Gastroesophageal sphincter (tissue), 4 donors: ENCODE measurements around the gene RAP1GAP2. TPM values are rescaled to one million over a fixed set of nuclear protein-coding genes. Genes with fewer than 3 reads are reported as not detected.

Experiments used
- ATAC-seq: fragments of 150-250 bp; one replicate; pipeline ENCODE4 v1.9.1; 2016; ENCODE audit warnings: mild to moderate bottlenecking, moderate library complexity
- H3K27ac ChIP-seq, 4 donors: fragments of 200-600 bp; sonication (generic) in 3 of 4; 1 replicate in 3 of 4; 2 replicates in 1 of 4; pipeline ENCODE4 v1.5.1; 2016 to 2019
- H3K27me3 ChIP-seq: fragments of 200-600 bp; sonication (generic); one replicate; pipeline ENCODE4 v1.5.1; 2019
- H3K36me3 ChIP-seq, 2 donors: fragments of 200-600 bp; sonication (generic); one replicate each; pipeline ENCODE4 v1.5.1; 2019; ENCODE audit warnings: control low read depth in 1 of 2
- H3K4me1 ChIP-seq, 3 donors: fragments of 200-600 bp; sonication (generic); 1 replicate in 2 of 3; 2 replicates in 1 of 3; pipeline ENCODE4 v1.5.1; 2016 to 2019; ENCODE audit warnings: control low read depth in 2 of 3
- H3K4me3 ChIP-seq, 2 donors: fragments of 200-600 bp; sonication (generic); one replicate each; pipeline ENCODE4 v1.5.1; 2019; ENCODE audit warnings: mild to moderate bottlenecking in 1 of 2, moderate library complexity in 1 of 2
- H3K9me3 ChIP-seq, 3 donors: fragments of 200-600 bp; sonication (generic); one replicate each; pipeline ENCODE4 v1.5.1; 2017 to 2019; ENCODE audit warnings: control low read depth in 2 of 3
- EP300 ChIP-seq: sonication (generic); formaldehyde crosslinking; IDR thresholded peaks from one replicate; pipeline ENCODE4 v1.6.1; 2017; ENCODE audit warnings: antibody characterized with exemption, mild to moderate bottlenecking
- POLR2A ChIP-seq, 2 donors: fragments of 450-650 bp; IDR thresholded peaks; one replicate each; pipeline ENCODE4 v1.6.1; 2017; ENCODE audit warnings: antibody characterized with exemption in 2 of 2, mild to moderate bottlenecking in 2 of 2, moderate library complexity in 1 of 2
- POLR2AphosphoS5 ChIP-seq: sonication (generic); formaldehyde crosslinking; IDR thresholded peaks from one replicate; pipeline ENCODE4 v1.6.1; 2017; ENCODE audit warnings: antibody characterized with exemption
- WGBS, 2 donors: methylation state at CpG; one replicate each; pipeline ENCODE4 v1.1.5; 2018; ENCODE audit warnings: low coverage in 1 of 2; 5-methylcytosine and 5-hydroxymethylcytosine counted together
- total RNA-seq, 4 donors: library from RNA; depleted of rRNA; stranded (reverse); fragments of >200 nt; gene quantifications; one replicate each; pipeline ENCODE4 v1.1.0, GENCODE V29; 2016
- TF ChIP-seq, protein P1 (sequence below), 4 experiments: fragments of 200-600 bp in 2 of 4; fragments of 450-650 bp in 2 of 4; sonication (generic) in 1 of 4; IDR thresholded peaks; one replicate each; pipeline ENCODE4 v1.5.1; 2017 to 2019; ENCODE audit warnings: antibody characterized with exemption in 4 of 4, mild to moderate bottlenecking in 2 of 4, moderate library complexity in 2 of 4

The RAP1GAP2 gene
- total RNA-seq, 4 donors from 2014 or later, result 8.8 to 19.5 (median 11.3) TPM

DNA sequence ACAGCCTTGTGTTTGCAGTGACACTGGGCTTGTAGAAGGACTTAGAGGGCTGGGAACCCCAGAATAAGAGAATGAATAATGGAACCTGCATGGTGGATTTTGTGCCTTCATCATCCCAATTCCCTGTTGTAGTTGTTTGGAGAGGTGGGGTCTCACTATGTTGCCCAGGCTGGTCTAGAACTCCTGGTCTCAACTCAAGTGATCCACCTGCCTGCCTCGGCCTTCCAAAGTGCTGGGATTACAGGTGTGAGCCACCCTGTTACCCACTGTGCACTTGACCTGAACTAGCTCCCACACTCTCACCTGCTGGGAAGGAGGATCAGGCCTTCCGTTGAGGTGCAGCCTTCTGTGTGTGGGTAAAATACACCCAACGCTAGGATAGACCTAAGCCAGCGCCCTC is 55.4 kb downstream of the RAP1GAP2 start:
- no peak for ATAC-seq
- H3K4me3 ChIP-seq, result no peak overlapping the region
- H3K36me3 ChIP-seq, result no peaks in the 10 kb centered on the region
- peaks cover 0 to 53% (median 12%) of the 10 kb centered on the region in 3 donors for H3K4me1 ChIP-seq
- H3K27me3 ChIP-seq, result peaks cover 20% of the 10 kb centered on the region
- peak overlapping the region in 1 of 4 donors; percentile 87 for H3K27ac ChIP-seq
- no peaks in the 10 kb centered on the region for H3K9me3 ChIP-seq
- WGBS, 2 donors, result 81 to 94% methylated on average over 2 to 3 of the region's 4 CpGs
- TF ChIP-seq, protein P1, sequence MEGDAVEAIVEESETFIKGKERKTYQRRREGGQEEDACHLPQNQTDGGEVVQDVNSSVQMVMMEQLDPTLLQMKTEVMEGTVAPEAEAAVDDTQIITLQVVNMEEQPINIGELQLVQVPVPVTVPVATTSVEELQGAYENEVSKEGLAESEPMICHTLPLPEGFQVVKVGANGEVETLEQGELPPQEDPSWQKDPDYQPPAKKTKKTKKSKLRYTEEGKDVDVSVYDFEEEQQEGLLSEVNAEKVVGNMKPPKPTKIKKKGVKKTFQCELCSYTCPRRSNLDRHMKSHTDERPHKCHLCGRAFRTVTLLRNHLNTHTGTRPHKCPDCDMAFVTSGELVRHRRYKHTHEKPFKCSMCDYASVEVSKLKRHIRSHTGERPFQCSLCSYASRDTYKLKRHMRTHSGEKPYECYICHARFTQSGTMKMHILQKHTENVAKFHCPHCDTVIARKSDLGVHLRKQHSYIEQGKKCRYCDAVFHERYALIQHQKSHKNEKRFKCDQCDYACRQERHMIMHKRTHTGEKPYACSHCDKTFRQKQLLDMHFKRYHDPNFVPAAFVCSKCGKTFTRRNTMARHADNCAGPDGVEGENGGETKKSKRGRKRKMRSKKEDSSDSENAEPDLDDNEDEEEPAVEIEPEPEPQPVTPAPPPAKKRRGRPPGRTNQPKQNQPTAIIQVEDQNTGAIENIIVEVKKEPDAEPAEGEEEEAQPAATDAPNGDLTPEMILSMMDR (IDR thresholded peaks at IDR 0.05), result no peak
- no peak for TF ChIP-seq EP300
- no peak for TF ChIP-seq POLR2A (IDR thresholded peaks at IDR 0.05)
- TF ChIP-seq POLR2AphosphoS5, result no peak

DNA sequence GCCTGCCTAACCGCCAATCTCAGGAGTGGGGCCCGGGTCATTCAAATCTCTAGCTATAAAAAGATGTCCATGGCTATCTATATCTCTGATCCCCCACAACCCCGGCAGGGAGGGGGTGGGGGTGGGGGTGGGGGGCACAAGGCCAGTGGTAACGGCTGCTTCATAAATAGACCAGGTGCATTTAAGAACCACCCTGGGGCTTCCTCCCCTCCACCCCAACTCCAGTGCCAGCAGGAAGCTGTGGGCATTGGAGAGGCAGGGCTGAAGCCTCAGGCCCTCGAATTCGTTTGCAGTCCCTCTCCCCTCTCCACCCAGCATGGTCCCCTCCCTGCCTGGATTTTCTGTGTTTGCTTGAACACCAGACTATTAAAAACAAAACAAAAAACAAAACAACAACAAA is 56.0 kb downstream of the RAP1GAP2 start:
- WGBS, 2 donors, result 43 to 100% methylated on average over 1 to 5 of the region's 6 CpGs
- H3K9me3 ChIP-seq, result no peaks in the 10 kb centered on the region
- TF ChIP-seq EP300 (no peak), POLR2A (IDR thresholded peaks at IDR 0.05) (no peak), POLR2AphosphoS5 (no peak)
- TF ChIP-seq, protein P1 (IDR thresholded peaks at IDR 0.05), result no peak
- H3K27ac ChIP-seq, result peak overlapping the region in 3 of 4 donors; percentile 85 to 89 (median 87)
- H3K4me3 ChIP-seq, result no peak overlapping the region
- H3K4me1 ChIP-seq, result peaks cover 0 to 50% (median 12%) of the 10 kb centered on the region in 3 donors
- no peak for ATAC-seq
- peaks cover 25% of the 10 kb centered on the region for H3K27me3 ChIP-seq
- no peaks in the 10 kb centered on the region for H3K36me3 ChIP-seq

DNA sequence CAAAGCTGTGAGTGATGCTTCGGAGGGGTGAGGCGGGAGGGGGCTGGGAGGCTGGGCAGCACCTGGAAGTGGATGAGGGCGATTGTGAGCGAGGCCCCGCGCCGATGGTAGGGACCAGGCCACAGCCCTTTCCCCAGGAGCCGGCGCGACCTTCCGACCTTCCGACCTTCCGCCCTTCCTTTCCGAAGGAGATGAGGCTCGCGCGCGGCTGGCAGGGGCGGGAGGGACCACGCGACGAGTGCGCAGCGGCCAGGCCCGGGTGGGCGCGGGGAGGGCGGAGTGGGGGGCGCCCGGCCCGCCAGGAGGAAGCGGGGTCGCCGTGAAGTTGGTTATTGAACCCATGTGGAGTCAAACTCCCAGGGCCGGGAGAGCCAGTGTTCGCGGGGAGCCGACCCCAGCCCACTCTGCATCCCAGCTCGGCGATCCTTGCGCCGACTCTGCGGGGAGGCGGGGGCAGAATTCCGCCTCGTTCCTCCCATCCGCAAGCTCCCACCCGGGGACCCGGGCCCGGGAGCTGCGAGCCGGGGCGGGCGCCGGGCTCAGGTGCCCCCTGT is 56.6 kb downstream of the RAP1GAP2 start:
- H3K27me3 ChIP-seq, result peaks cover 29% of the 10 kb centered on the region
- no CpG with 5 or more reads among the region's 55 CpGs for WGBS, 2 donors
- ATAC-seq, result peak; percentile 2
- peak overlapping the region; percentile 42 to 70 for H3K4me3 ChIP-seq
- H3K36me3 ChIP-seq, result no peaks in the 10 kb centered on the region
- peaks cover 0 to 44% (median 12%) of the 10 kb centered on the region in 3 donors for H3K4me1 ChIP-seq
- H3K27ac ChIP-seq, result peak overlapping the region; percentile 8 to 89 (median 86)
- H3K9me3 ChIP-seq, result no peaks in the 10 kb centered on the region
- TF ChIP-seq, protein P1 (IDR thresholded peaks at IDR 0.05), result peak in 1 of 4 experiments; percentile 6
- no peak for TF ChIP-seq POLR2AphosphoS5

DNA sequence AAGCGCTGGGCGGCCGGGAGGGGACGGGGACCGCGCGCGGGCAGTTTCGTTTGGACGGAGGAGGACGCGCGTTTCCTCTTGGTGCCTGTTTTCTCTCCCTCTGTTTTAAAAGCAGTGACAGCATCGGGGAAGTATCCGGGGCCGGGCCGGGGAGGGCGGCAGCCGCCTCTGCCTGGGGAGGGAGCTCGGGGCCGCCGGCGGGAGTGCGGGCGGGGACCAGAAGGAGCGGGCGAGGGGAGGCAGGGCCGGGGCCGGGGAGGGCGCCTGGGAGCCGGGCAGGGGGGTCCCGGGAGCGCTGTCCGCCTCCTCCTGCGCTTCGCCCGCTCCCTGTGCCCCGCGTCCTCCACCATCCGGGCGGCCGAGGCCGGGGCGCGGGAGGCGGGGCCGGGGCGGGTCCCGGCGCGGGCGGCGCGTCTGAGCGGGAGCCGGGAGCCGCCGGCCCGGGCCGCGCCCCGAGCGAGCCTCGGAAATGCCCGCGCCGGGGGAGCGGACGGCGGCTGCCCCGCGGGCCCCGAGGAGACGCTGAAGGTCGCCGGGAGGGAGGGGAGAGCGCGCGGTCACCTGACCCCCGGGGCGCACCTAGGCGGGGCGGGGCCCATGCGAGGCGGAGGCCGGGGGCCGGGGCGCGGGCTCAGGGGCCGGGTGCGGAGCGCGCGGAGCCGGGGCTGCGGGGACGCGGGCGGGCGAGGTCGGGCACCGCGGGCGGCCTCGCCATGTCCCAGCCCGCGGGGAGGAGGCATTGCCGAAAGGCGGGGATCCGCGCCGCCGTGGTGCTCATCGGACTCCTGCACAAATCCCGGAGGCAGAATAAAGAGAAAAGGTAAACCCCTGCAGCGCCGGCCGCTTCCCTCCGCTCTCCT is 57.3 kb downstream of the RAP1GAP2 start:
- H3K9me3 ChIP-seq, result no peaks in the 10 kb centered on the region
- no peaks in the 10 kb centered on the region for H3K36me3 ChIP-seq
- H3K4me3 ChIP-seq, result peak overlapping the region; percentile 42 to 70
- H3K27ac ChIP-seq, result peak overlapping the region; percentile 8 to 89 (median 86)
- peaks cover 29% of the 10 kb centered on the region for H3K27me3 ChIP-seq
- WGBS, 2 donors, result 0% methylated on average over 3 of the region's 119 CpGs; no CpG with 5 or more reads in 1 of the 2 donors
- H3K4me1 ChIP-seq, result peaks cover 0 to 37% (median 12%) of the 10 kb centered on the region in 3 donors
- ATAC-seq, result peak; percentile 74
- TF ChIP-seq, protein P1 (IDR thresholded peaks at IDR 0.05), result no peak
- TF ChIP-seq POLR2A (IDR thresholded peaks at IDR 0.05), result no peak
- no peak for TF ChIP-seq EP300
- peak; percentile 49 for TF ChIP-seq POLR2AphosphoS5
